Measurements from ENCODE around the gene PHAF1.

GRCh38 chr16:67173323-67173722 is 63.6 kb downstream of the PHAF1 start:
- no peak for TF ChIP-seq POLR2AphosphoS5 (IDR thresholded peaks at IDR 0.05)
- TF ChIP-seq, protein P1, sequence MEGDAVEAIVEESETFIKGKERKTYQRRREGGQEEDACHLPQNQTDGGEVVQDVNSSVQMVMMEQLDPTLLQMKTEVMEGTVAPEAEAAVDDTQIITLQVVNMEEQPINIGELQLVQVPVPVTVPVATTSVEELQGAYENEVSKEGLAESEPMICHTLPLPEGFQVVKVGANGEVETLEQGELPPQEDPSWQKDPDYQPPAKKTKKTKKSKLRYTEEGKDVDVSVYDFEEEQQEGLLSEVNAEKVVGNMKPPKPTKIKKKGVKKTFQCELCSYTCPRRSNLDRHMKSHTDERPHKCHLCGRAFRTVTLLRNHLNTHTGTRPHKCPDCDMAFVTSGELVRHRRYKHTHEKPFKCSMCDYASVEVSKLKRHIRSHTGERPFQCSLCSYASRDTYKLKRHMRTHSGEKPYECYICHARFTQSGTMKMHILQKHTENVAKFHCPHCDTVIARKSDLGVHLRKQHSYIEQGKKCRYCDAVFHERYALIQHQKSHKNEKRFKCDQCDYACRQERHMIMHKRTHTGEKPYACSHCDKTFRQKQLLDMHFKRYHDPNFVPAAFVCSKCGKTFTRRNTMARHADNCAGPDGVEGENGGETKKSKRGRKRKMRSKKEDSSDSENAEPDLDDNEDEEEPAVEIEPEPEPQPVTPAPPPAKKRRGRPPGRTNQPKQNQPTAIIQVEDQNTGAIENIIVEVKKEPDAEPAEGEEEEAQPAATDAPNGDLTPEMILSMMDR (IDR thresholded peaks at IDR 0.05 in 8 of 11, conservative IDR thresholded peaks at IDR 0.05 in 3 of 11) = no peak
